GM08714 (cell line): ENCODE measurements around the gene PCYT2.

Source experiments
- H3K4me3 ChIP-seq: fragments of 200-500 bp; sonication (Bioruptor generic); 2 replicates; pipeline ENCODE4 v1.5.1; 2014; ENCODE audit warnings: mild to moderate bottlenecking, low read length, inconsistent platforms
- ZNF274 ChIP-seq: IDR thresholded peaks from 2 replicates; pipeline ENCODE4 v1.6.1; 2012; ENCODE audit warnings: mild to moderate bottlenecking, low read depth, low read length

Gene PCYT2

GRCh38 chr17:81916234-81917001 lies 5.2 kb upstream of the PCYT2 start:
- TF ChIP-seq ZNF274: no peak
- H3K4me3 ChIP-seq: peak overlapping the region; percentile 83; the same call in 1 of the 2 replicates

GRCh38 chr17:81915331-81915730 lies 4.1 kb upstream of the PCYT2 start:
- no peak for TF ChIP-seq ZNF274
- H3K4me3 ChIP-seq: no peak overlapping the region

- TF ChIP-seq ZNF274: no peak
- H3K4me3 ChIP-seq: no peak overlapping the region
Observed at GRCh38 chr17:81914103-81914850, 3.1 kb upstream of the PCYT2 start.

- no peak overlapping the region for H3K4me3 ChIP-seq
- TF ChIP-seq ZNF274: no peak
Observed at GRCh38 chr17:81913394-81914102, 2.3 kb upstream of the PCYT2 start.

- H3K4me3 ChIP-seq: no peak overlapping the region
- no peak for TF ChIP-seq ZNF274
Observed at GRCh38 chr17:81912441-81913309, 1.5 kb upstream of the PCYT2 start.

- no peak overlapping the region for H3K4me3 ChIP-seq
- TF ChIP-seq ZNF274: no peak
Observed at GRCh38 chr17:81911969-81912368, 770 bp upstream of the PCYT2 start.

GRCh38 chr17:81910840-81911276 lies 341 bp downstream of the PCYT2 start:
- peak overlapping the region; percentile 93 for H3K4me3 ChIP-seq

GRCh38 chr17:81909966-81910839 lies 996 bp downstream of the PCYT2 start:
- TF ChIP-seq ZNF274: no peak
- H3K4me3 ChIP-seq: peak overlapping the region; percentile 93

More at GRCh38 chr17:81910840-81911276, 341 bp downstream of the PCYT2 start:
- TF ChIP-seq ZNF274: no peak

- no peak overlapping the region for H3K4me3 ChIP-seq
- no peak for TF ChIP-seq ZNF274
Observed at GRCh38 chr17:81909231-81909630, 2.0 kb downstream of the PCYT2 start.

GRCh38 chr17:81908793-81909192 lies 2.4 kb downstream of the PCYT2 start:
- no peak for TF ChIP-seq ZNF274
- H3K4me3 ChIP-seq: no peak overlapping the region

- TF ChIP-seq ZNF274: no peak
- no peak overlapping the region for H3K4me3 ChIP-seq
Observed at GRCh38 chr17:81907219-81908145, 3.7 kb downstream of the PCYT2 start.

- H3K4me3 ChIP-seq: no peak overlapping the region
- no peak for TF ChIP-seq ZNF274
Observed at GRCh38 chr17:81906476-81907218, 4.6 kb downstream of the PCYT2 start.
